Fibroblast of villous mesenchyme (primary cell): ENCODE results near the gene CADM1. TPM values are rescaled to one million over a fixed set of nuclear protein-coding genes. Genes with fewer than 3 reads are reported as not detected.

Experiments
- DNase-seq: peaks from one replicate; pipeline ENCODE4 v3.0.0-alpha.2; 2010; ENCODE audit warnings: low read depth
- H3K4me3 ChIP-seq: 2 replicates; pipeline ENCODE4 v1.5.1; 2011; ENCODE audit warnings: low read depth, mild to moderate bottlenecking, low read length
- CTCF ChIP-seq: IDR thresholded peaks from 2 replicates; pipeline ENCODE4 v1.5.1; 2012; ENCODE audit warnings: low read depth, mild to moderate bottlenecking, low read length; ENCODE audit not compliant: insufficient read depth
- total RNA-seq: library from RNA; depleted of rRNA; stranded (reverse); fragments of >200 nt; gene quantifications from 2 replicates; pipeline ENCODE4 v1.2.3, GENCODE V29; 2012

The CADM1 gene
- total RNA-seq, 1 donor = 9.1 TPM

DNA sequence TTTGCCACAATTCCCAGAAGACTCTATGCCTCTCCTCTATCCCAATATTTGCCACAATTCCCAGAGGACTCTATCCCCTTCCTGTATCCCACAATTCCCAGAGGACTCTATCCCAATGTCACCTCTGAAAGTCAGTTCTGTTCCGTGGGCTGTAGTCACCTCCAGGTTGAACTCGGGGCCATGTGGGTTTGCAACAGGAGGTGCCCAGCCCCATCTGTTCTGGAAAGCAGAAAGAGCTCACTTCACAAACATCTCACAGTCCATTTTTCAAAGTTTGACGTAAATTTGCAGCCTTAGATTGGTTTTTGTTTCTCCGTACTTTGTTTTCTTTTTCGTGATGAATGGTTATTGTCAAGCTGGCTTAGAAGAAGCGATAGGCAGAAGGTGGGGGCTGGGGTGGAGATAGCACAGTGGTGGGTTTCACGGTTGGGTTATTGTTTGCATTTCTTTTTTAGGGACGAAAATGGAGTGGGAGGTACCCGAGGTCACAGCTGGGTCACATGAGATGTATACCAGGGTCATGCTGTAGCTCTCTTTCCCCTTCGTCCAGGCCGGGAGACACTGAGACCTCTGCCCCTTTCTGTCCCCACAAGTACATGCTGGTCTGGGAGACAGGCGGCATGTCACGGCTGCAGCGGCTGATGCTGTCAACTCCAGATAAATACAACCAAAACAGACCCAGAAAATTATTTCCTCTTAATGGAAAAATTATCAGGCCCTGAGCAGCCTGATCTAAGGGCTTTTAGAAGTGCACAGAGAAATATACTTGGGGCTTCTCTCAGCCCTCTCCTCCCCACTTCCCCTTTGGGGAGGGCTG, 374.5 kb downstream of the CADM1 start:
- H3K4me3 ChIP-seq = no peak overlapping the region
- no peak for DNase-seq
- no peak for TF ChIP-seq CTCF

GRCh38 chr11:115128226-115128625, 376.0 kb downstream of the CADM1 start:
- H3K4me3 ChIP-seq = no peak overlapping the region
- no peak for DNase-seq
- no peak for TF ChIP-seq CTCF

DNA sequence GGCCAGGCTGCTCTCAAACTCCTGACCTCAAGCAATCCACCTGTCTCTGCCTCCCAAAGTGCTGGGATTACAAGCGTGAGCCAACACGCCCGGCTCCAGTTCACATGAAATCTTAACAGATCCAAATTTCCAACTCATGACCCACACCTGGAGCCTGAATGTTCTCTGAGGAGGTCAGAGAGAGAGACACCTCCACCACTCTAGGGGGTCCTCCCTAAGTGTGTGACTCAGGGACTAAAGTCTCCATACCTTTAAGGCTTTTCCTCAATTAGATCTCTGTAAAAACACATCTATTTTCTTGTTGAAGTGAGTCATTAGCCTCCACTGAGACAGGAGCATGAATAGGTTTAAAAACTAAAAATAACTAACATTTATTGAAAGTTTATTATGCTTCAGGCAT, 376.4 kb downstream of the CADM1 start:
- TF ChIP-seq CTCF = no peak
- no peak for DNase-seq
- no peak overlapping the region for H3K4me3 ChIP-seq

DNA sequence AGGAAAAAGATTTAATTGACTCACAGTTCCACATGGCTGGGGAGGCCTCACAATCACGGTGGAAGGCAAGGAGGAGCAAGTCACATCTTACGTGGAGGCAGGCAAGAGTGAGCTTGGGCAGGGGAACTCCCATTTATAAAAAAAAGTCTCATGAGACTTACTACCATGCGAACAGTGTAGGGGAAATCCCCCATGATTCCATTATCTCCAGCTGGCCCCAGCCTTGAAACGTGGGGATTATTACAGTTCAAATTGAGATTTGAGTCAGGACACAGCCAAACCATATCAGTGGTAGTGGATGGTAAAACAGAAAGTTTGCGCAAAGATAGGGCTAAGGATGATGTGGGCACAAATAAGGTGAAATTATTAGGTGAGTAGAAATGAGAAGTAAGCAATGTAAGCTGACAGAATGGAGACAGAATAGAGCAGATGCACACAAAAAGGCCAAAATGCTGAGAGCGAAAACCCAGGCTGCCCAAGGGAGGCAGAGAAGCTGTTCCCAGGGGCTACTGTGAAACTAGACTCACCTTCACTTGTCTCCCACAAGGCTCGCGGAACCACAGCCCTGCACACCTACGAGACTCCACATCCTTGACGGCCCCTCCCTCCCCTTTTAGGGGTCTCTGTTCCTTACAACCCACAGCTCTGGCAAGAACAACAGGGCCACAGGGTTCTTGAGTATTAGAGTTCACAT, 377.6 kb downstream of the CADM1 start:
- TF ChIP-seq CTCF = no peak
- DNase-seq = no peak
- H3K4me3 ChIP-seq = no peak overlapping the region

- no peak overlapping the region for H3K4me3 ChIP-seq
- no peak for DNase-seq
- no peak for TF ChIP-seq CTCF
These were observed 378.1 kb downstream of the CADM1 start for GRCh38 chr11:115126092-115126491.

- DNase-seq = no peak
- no peak overlapping the region for H3K4me3 ChIP-seq
- no peak for TF ChIP-seq CTCF
These were observed 379.4 kb downstream of the CADM1 start for GRCh38 chr11:115124786-115125185.
